ENCODE results near the gene ABCG1. TPM values are rescaled to one million over a fixed set of nuclear protein-coding genes. Genes with fewer than 3 reads are reported as not detected.

ABCG1 gene
- total and polyA plus RNA-seq, 3 experiments from 2014 or later: 3.7 to 15.7 (median 3.8) TPM

GRCh38 chr21:42297377-42297776, 78.4 kb downstream of the ABCG1 start:
- H3K36me3 Mint-ChIP-seq: peaks cover 8 to 30% (median 15%) of the 10 kb centered on the region in 3 donors
- Histone ChIP-seq H3K4me1 (ENCODE audit: insufficient read depth, low read length) (peaks cover 9% of the 10 kb centered on the region), H3K36me3 (ENCODE audit: insufficient read depth, low read length) (peaks cover 7% of the 10 kb centered on the region), H3K4me3 (ENCODE audit: low read length) (no peak overlapping the region), H3K27ac (ENCODE audit: low read depth, low read length) (no peak overlapping the region), H3K9me3 (ENCODE audit: low read length) (no peaks in the 10 kb centered on the region), H3K27me3 (ENCODE audit: insufficient read depth, low read length, poor library complexity, severe bottlenecking) (no peaks in the 10 kb centered on the region)
- POLR2A ChIA-PET: no interaction called here
- peak overlapping the region in 2 of 8 donors; percentile 41 to 54 for H3K27ac Mint-ChIP-seq
- H3K9me3 Mint-ChIP-seq: no peaks in the 10 kb centered on the region
- DNase-seq: no peak
- H3K27me3 Mint-ChIP-seq: no peaks in the 10 kb centered on the region
- no peak overlapping the region for H3K4me3 Mint-ChIP-seq
- H3K4me1 Mint-ChIP-seq: peaks cover 0 to 10% (median 4%) of the 10 kb centered on the region in 3 donors
- CTCF ChIA-PET: no interaction called here

DNA sequence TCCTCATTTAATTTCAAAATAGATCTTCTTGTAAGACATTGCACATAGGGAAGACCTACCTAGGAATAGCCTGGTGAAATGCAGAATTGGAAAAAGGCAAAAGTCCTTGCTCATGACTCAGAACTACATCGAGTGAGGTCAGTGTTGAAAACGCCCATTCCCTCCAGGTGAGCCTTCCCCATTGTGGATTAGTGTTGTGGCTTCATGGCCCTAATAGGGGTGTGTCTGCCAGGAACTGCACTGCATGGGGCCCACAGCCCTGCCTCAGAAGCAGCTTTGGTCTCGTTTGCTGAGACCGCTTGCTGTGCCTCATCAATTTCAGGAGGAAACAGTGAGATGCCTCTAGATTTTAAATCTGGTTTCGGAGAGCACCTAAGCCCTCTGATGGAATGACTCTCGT, 79.3 kb downstream of the ABCG1 start:
- Histone ChIP-seq H3K27me3 (ENCODE audit: insufficient read depth, low read length, poor library complexity, severe bottlenecking) (no peaks in the 10 kb centered on the region), H3K36me3 (ENCODE audit: insufficient read depth, low read length) (peaks cover 5% of the 10 kb centered on the region), H3K27ac (ENCODE audit: low read depth, low read length) (no peak overlapping the region), H3K4me1 (ENCODE audit: insufficient read depth, low read length) (peaks cover 9% of the 10 kb centered on the region), H3K9me3 (ENCODE audit: low read length) (no peaks in the 10 kb centered on the region), H3K4me3 (ENCODE audit: low read length) (no peak overlapping the region)
- no peak for DNase-seq
- POLR2A ChIA-PET: no interaction called here
- peaks cover 0 to 10% (median 4%) of the 10 kb centered on the region in 3 donors for H3K4me1 Mint-ChIP-seq
- CTCF ChIA-PET: no interaction called here
- peaks cover 8 to 30% (median 15%) of the 10 kb centered on the region in 3 donors for H3K36me3 Mint-ChIP-seq
- H3K4me3 Mint-ChIP-seq: no peak overlapping the region
- H3K27ac Mint-ChIP-seq: peak overlapping the region in 2 of 8 donors; percentile 66 to 82
- H3K9me3 Mint-ChIP-seq: no peaks in the 10 kb centered on the region
- H3K27me3 Mint-ChIP-seq: no peaks in the 10 kb centered on the region

- H3K36me3 Mint-ChIP-seq: peaks cover 8 to 30% (median 15%) of the 10 kb centered on the region in 3 donors
- H3K27me3 ChIP-seq (ENCODE audit: insufficient read depth, low read length, poor library complexity, severe bottlenecking): no peaks in the 10 kb centered on the region
- H3K36me3 ChIP-seq (ENCODE audit: insufficient read depth, low read length): peaks cover under 1% of the 10 kb centered on the region
- no peaks in the 10 kb centered on the region for H3K27me3 Mint-ChIP-seq
- H3K9me3 ChIP-seq (ENCODE audit: low read length): no peaks in the 10 kb centered on the region
- ChIA-PET CTCF (no interaction called here), POLR2A (no interaction called here)
- no peaks in the 10 kb centered on the region for H3K9me3 Mint-ChIP-seq
- peaks cover 0 to 10% (median 4%) of the 10 kb centered on the region in 3 donors for H3K4me1 Mint-ChIP-seq
- H3K4me1 ChIP-seq (ENCODE audit: insufficient read depth, low read length): peaks cover 9% of the 10 kb centered on the region
- H3K27ac Mint-ChIP-seq: peak overlapping the region in 2 of 8 donors; percentile 66 to 82
- no peak overlapping the region for H3K4me3 Mint-ChIP-seq
- no peak overlapping the region for H3K4me3 ChIP-seq (ENCODE audit: low read length)
- DNase-seq: no peak
- H3K27ac ChIP-seq (ENCODE audit: low read depth, low read length): no peak overlapping the region
These were observed 79.7 kb downstream of the ABCG1 start for GRCh38 chr21:42298657-42299056.

DNA sequence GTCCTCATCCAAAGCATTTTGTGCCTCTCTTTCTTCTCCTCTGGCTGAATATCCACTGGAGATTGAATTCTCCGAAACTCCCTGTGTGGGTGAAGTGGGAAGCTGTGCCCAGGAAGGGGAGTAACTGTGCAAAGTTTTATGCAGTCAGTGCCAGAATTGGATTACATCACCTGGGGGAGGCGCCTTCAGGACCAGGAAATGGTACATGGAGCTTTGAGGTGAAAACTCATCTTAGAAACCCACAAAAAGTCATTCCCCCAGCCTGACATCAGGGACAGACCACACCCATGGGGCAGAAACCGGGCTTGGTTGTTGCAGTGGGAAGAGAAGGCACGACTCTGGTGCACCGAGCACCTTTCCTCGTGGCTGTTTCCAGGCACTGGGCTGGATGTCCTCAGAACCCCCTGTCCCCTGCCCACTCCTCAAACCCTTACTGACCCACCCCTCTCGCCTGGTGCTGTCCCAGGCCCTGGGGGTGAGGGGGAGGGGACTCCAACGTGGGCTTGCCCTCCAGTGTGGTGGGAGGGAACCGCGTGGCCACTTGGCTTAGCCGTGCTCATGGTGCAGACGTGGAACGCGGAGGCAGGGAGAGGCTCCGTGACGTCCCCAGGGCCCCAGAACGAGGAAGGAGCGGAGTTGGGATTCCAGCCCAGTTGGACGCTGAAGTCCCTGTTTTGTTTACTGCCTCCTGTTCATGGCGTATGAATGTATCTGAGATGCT, 80.5 kb downstream of the ABCG1 start:
- H3K9me3 Mint-ChIP-seq: no peaks in the 10 kb centered on the region
- POLR2A ChIA-PET: no interaction called here

GRCh38 chr21:42300045-42300583, 81.2 kb downstream of the ABCG1 start:
- DNase-seq: no peak
- no peaks in the 10 kb centered on the region for H3K9me3 ChIP-seq (ENCODE audit: low read length)
- POLR2A ChIA-PET: no interaction called here
- Mint-ChIP-seq H3K4me1 (peaks cover 0 to 10% (median 4%) of the 10 kb centered on the region in 3 donors), H3K4me3 (no peak overlapping the region), H3K27me3 (no peaks in the 10 kb centered on the region), H3K27ac (no peak overlapping the region), H3K36me3 (peaks cover 8 to 30% (median 11%) of the 10 kb centered on the region in 3 donors), H3K9me3 (no peaks in the 10 kb centered on the region)
- CTCF ChIA-PET: no interaction called here
- H3K27me3 ChIP-seq (ENCODE audit: insufficient read depth, low read length, poor library complexity, severe bottlenecking): no peaks in the 10 kb centered on the region
- no peak overlapping the region for H3K4me3 ChIP-seq (ENCODE audit: low read length)
- no peaks in the 10 kb centered on the region for H3K36me3 ChIP-seq (ENCODE audit: insufficient read depth, low read length)
- H3K27ac ChIP-seq (ENCODE audit: low read depth, low read length): no peak overlapping the region
- peaks cover 9% of the 10 kb centered on the region for H3K4me1 ChIP-seq (ENCODE audit: insufficient read depth, low read length)

More for the DNA sequence above, 80.5 kb downstream of the ABCG1 start:
- Histone ChIP-seq H3K9me3 (ENCODE audit: low read length) (no peaks in the 10 kb centered on the region), H3K36me3 (ENCODE audit: insufficient read depth, low read length) (no peaks in the 10 kb centered on the region), H3K4me3 (ENCODE audit: low read length) (no peak overlapping the region), H3K4me1 (ENCODE audit: insufficient read depth, low read length) (peaks cover 9% of the 10 kb centered on the region), H3K27ac (ENCODE audit: low read depth, low read length) (no peak overlapping the region), H3K27me3 (ENCODE audit: insufficient read depth, low read length, poor library complexity, severe bottlenecking) (no peaks in the 10 kb centered on the region)
- Mint-ChIP-seq H3K36me3 (peaks cover 8 to 30% (median 15%) of the 10 kb centered on the region in 3 donors), H3K27ac (peak overlapping the region in 1 of 8 donors; percentile 42), H3K27me3 (no peaks in the 10 kb centered on the region), H3K4me1 (peaks cover 0 to 10% (median 4%) of the 10 kb centered on the region in 3 donors), H3K4me3 (no peak overlapping the region)
- CTCF ChIA-PET: no interaction called here
- DNase-seq: no peak

DNA sequence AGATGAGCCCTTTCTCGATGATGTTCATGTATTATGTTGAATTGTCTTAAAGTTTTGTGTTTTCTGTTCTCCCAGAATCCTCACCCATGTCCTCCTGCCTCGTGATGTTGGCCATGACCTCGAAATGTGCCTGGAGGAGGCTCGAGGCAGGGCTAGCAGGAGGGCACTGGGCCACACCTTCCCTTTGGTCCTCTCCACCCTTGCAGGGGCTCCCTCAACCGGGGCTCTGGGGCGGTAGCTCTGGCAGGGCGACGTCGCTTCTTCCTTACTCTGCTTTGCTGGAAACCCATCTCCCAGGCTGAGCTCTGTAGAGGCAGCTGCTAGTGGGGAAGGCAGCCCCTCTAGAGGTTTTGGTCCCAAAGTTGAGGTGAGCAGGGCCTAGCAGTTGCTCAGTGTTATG, 82.0 kb downstream of the ABCG1 start:
- H3K27me3 ChIP-seq (ENCODE audit: insufficient read depth, low read length, poor library complexity, severe bottlenecking): no peaks in the 10 kb centered on the region
- Mint-ChIP-seq H3K27me3 (peaks cover 0 to 3% of the 10 kb centered on the region in 2 donors), H3K9me3 (no peaks in the 10 kb centered on the region), H3K36me3 (peaks cover under 1 to 23% (median 4%) of the 10 kb centered on the region in 3 donors), H3K4me1 (peaks cover 0 to 10% (median 4%) of the 10 kb centered on the region in 3 donors), H3K4me3 (no peak overlapping the region), H3K27ac (peak overlapping the region in 1 of 8 donors; percentile 27)
- ChIA-PET CTCF (interaction anchor here (1.1 kb wide), 1 partner anchor 41 kb away, joined by 3 read pairs; no protein-coding TSS in a partner anchor), POLR2A (no interaction called here)
- H3K9me3 ChIP-seq (ENCODE audit: low read length): no peaks in the 10 kb centered on the region
- no peak overlapping the region for H3K27ac ChIP-seq (ENCODE audit: low read depth, low read length)
- H3K36me3 ChIP-seq (ENCODE audit: insufficient read depth, low read length): no peaks in the 10 kb centered on the region
- DNase-seq: no peak
- H3K4me3 ChIP-seq (ENCODE audit: low read length): no peak overlapping the region
- H3K4me1 ChIP-seq (ENCODE audit: insufficient read depth, low read length): peaks cover 9% of the 10 kb centered on the region

GRCh38 chr21:42301371-42302075, 82.6 kb downstream of the ABCG1 start:
- H3K4me3 ChIP-seq (ENCODE audit: low read length): no peak overlapping the region
- H3K9me3 ChIP-seq (ENCODE audit: low read length): no peaks in the 10 kb centered on the region
- H3K27ac ChIP-seq (ENCODE audit: low read depth, low read length): no peak overlapping the region
- Mint-ChIP-seq H3K27ac (peak overlapping the region in 1 of 8 donors; percentile 46), H3K36me3 (peaks cover 0 to 17% (median 4%) of the 10 kb centered on the region in 3 donors), H3K27me3 (peaks cover 0 to 5% of the 10 kb centered on the region in 2 donors), H3K4me1 (peaks cover 0 to 10% (median 4%) of the 10 kb centered on the region in 3 donors), H3K4me3 (no peak overlapping the region), H3K9me3 (no peaks in the 10 kb centered on the region)
- CTCF ChIA-PET: interaction anchor here (1.1 kb wide), 1 partner anchor 42 kb away, joined by 3 read pairs; no protein-coding TSS in a partner anchor
- H3K27me3 ChIP-seq (ENCODE audit: insufficient read depth, low read length, poor library complexity, severe bottlenecking): no peaks in the 10 kb centered on the region
- H3K4me1 ChIP-seq (ENCODE audit: insufficient read depth, low read length): peaks cover 9% of the 10 kb centered on the region
- H3K36me3 ChIP-seq (ENCODE audit: insufficient read depth, low read length): no peaks in the 10 kb centered on the region
- DNase-seq: no peak
- POLR2A ChIA-PET: no interaction called here
